GM18498 (cell line): ENCODE measurements around the gene WDR82.

Experiments
- ATAC-seq: cut with Tn5 transposase; IDR thresholded peaks from one replicate; pipeline ENCODE4 v1.9.1; 2021; ENCODE audit warnings: mild to moderate bottlenecking, moderate library complexity; ENCODE audit not compliant: unreplicated experiment

WDR82 gene

DNA sequence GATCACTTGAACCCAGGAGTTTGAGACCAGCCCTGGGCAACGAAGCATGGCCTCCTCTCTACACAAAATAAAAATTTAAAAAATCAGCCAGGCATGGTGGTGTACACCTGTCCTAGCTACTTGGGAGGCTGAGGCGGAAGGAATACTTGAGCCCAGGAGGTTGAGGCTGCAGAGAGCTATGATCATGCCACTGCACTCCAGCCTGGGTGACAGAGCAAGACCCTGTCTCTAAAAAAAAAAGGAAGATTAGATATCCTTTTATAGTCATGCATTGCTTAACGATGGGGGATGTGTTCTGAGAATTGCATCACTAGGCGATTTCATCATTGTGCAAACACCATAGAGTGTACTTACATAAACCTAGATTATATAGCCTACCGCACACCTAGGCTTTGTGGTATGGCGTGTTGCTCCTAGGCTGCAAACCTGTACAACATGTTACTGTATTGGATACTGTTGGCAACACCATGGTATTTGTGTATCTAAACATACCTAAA lies 67.9 kb downstream of the WDR82 start:
- no peak for ATAC-seq

- no peak for ATAC-seq
Observed at GRCh38 chr3:52210037-52210436, 68.4 kb downstream of the WDR82 start.

- ATAC-seq = no peak
Observed at GRCh38 chr3:52208556-52208955, 69.9 kb downstream of the WDR82 start.

GRCh38 chr3:52205727-52206372 lies 72.6 kb downstream of the WDR82 start:
- no peak for ATAC-seq
